NCI-H128 (cell line): ENCODE data around the gene STEAP2.

Experiments
- DNase-seq: peaks from one replicate; lab custom pipeline; 2025; ENCODE audit not compliant: unreplicated experiment; lab: John Stamatoyannopoulos, UW

Gene STEAP2

GRCh38 chr7:90267263-90267858, 55.8 kb downstream of the STEAP2 start:
- DNase-seq, result no peak

- DNase-seq, result no peak
These were observed 57.6 kb downstream of the STEAP2 start for GRCh38 chr7:90269163-90269562.

GRCh38 chr7:90270431-90271178, 59.1 kb downstream of the STEAP2 start:
- DNase-seq, result no peak

GRCh38 chr7:90271753-90272152, 60.2 kb downstream of the STEAP2 start:
- no peak for DNase-seq

- DNase-seq, result no peak
These were observed 60.7 kb downstream of the STEAP2 start for GRCh38 chr7:90272242-90272641.

GRCh38 chr7:90274161-90274560, 62.6 kb downstream of the STEAP2 start:
- no peak for DNase-seq

GRCh38 chr7:90276033-90276728, 64.6 kb downstream of the STEAP2 start:
- DNase-seq, result no peak
